Suprapubic skin (tissue), 4 donors: ENCODE results near the gene CC2D2A.

Experiments
- CTCF ChIP-seq, 2 donors: fragments of 200-600 bp in 1 of 2; fragments of 450-650 bp in 1 of 2; sonication (generic) in 1 of 2; IDR thresholded peaks; one replicate each; pipeline ENCODE4 v1.5.1; 2016 to 2019; ENCODE audit warnings: antibody characterized with exemption in 2 of 2, mild to moderate bottlenecking in 1 of 2, moderate library complexity in 1 of 2
- EP300 ChIP-seq: sonication (generic); formaldehyde crosslinking; IDR thresholded peaks from one replicate; pipeline ENCODE4 v1.6.1; 2017; ENCODE audit warnings: antibody characterized with exemption
- POLR2AphosphoS5 ChIP-seq, 3 donors: sonication (generic); formaldehyde crosslinking; IDR thresholded peaks; one replicate each; pipeline ENCODE4 v1.6.1; 2017; ENCODE audit warnings: antibody characterized with exemption in 3 of 3

- TF ChIP-seq CTCF (IDR thresholded peaks at IDR 0.05) (no peak), POLR2AphosphoS5 (IDR thresholded peaks at IDR 0.05) (no peak), EP300 (no peak)
Observed at GRCh38 chr4:15600176-15600575, 130.5 kb downstream of the CC2D2A start.
